BLaER1 (cell line): ENCODE measurements around the gene TNFRSF25.

Experiments used
- H3K27ac ChIP-seq: shearing (Covaris generic); formaldehyde crosslinking; 2 replicates; pipeline ENCODE4 v1.8.1; 2022
- H3K27me3 ChIP-seq: shearing (Covaris generic); formaldehyde crosslinking; 2 replicates; pipeline ENCODE4 v1.8.1; 2022
- H3K36me3 ChIP-seq: shearing (Covaris generic); formaldehyde crosslinking; 2 replicates; pipeline ENCODE4 v1.8.1; 2022
- H3K4me1 ChIP-seq: shearing (Covaris generic); formaldehyde crosslinking; 2 replicates; pipeline ENCODE4 v1.8.1; 2022
- H3K4me2 ChIP-seq: shearing (Covaris generic); formaldehyde crosslinking; 2 replicates; pipeline ENCODE4 v1.8.1; 2022
- H3K4me3 ChIP-seq: shearing (Covaris generic); formaldehyde crosslinking; 2 replicates; pipeline ENCODE4 v1.8.1; 2022
- H3K9ac ChIP-seq: shearing (Covaris generic); formaldehyde crosslinking; 2 replicates; pipeline ENCODE4 v1.8.1; 2022
- H3K9me3 ChIP-seq: shearing (Covaris generic); formaldehyde crosslinking; 2 replicates; pipeline ENCODE4 v1.8.1; 2022
- H4K20me1 ChIP-seq: shearing (Covaris generic); formaldehyde crosslinking; 2 replicates; pipeline ENCODE4 v1.8.1; 2022
- Cebpa-rat ChIP-seq: shearing (Covaris generic); IDR thresholded peaks from 2 replicates; pipeline ENCODE4 v1.8.1; 2022

The TNFRSF25 gene

DNA sequence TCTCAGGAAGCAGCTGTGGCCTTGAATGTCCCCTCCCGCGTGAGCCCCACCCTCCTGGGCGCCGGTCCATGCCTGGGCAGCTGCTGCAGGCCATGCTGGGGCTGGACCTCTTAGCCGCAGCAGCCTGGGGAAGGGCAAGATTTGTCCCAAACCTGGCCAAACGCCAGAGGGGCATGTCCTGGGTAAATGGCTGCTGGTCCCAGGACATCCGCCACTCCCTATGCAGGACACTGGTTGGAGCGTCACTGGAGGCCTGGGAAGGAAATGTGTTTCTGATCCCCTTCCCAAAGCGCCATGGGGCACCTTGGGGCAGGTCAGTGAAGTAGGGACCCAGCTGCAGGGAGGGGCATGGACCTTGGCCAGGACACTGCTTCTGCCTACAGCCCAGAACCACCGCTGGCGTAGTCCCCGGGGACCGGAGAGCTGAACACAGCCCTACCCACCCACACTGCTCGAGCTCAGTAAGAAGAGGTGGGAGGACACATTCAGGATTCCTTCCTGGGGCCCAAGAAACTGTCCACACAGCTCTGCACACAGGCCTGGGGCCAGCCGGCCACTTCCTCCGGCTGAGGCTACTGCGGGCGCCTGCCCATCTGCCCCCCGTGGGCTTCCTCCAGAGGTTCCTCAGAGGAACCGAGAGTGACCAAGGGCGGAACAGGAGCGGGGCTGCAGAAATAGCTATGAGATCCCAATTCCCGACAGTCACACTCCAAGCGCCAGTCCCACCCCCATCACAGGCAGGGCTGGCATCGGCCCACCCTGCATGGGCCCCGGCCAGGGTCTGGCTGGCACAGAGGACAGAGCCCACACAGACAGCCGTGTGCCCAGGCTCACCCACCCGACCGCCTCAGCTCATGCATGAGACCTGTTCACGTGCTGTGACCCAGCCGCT is 36.3 kb upstream of the TNFRSF25 start:
- Histone ChIP-seq H3K9me3 (no peaks in the 10 kb centered on the region), H3K27me3 (0 out of 2 replicates have a peak, but pooled peaks cover 9% of the 10 kb centered on the region), H3K27ac (no peak overlapping the region), H3K4me3 (no peak overlapping the region), H4K20me1 (0 out of 2 replicates have a peak, but pooled peaks cover 5% of the 10 kb centered on the region), H3K4me2 (peak overlapping the region; percentile 90), H3K36me3 (no peaks in the 10 kb centered on the region), H3K9ac (no peak overlapping the region; the same call in 1 of the 2 replicates), H3K4me1 (peaks cover 93% of the 10 kb centered on the region)
- TF ChIP-seq Cebpa-rat: no peak

DNA sequence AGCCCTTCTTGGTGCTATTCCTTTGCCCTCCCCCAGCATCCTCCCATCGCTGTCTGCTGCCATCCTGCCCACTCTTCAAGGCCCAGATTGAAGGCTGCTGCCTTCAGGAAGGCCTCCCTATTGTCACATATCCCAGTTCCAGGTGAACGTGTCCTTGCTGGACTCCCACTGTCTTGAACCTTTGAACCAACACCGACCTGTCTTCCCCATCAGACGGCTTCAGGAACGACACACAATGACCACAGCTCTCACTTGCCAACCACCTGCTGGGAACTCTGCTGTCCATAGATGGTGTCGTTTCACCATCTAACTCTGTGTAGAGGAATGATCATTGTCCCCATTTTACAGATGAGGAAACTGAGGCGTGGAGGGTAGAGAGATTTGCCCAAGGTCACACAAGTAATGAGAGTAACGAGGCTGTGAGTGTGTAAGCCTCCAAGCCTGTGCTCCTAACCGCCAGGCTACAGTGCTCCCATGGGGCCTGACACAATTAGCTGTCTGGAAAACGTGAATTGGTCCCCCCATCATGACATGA is 35.4 kb upstream of the TNFRSF25 start:
- Histone ChIP-seq H3K4me1 (peaks cover 92% of the 10 kb centered on the region), H4K20me1 (0 out of 2 replicates have a peak, but pooled peaks cover 6% of the 10 kb centered on the region), H3K9ac (no peak overlapping the region), H3K36me3 (no peaks in the 10 kb centered on the region), H3K27ac (no peak overlapping the region), H3K4me3 (no peak overlapping the region), H3K4me2 (peak overlapping the region; percentile 90), H3K27me3 (peaks cover 11% of the 10 kb centered on the region; the same call in 1 of the 2 replicates), H3K9me3 (no peaks in the 10 kb centered on the region)
- no peak for TF ChIP-seq Cebpa-rat

DNA sequence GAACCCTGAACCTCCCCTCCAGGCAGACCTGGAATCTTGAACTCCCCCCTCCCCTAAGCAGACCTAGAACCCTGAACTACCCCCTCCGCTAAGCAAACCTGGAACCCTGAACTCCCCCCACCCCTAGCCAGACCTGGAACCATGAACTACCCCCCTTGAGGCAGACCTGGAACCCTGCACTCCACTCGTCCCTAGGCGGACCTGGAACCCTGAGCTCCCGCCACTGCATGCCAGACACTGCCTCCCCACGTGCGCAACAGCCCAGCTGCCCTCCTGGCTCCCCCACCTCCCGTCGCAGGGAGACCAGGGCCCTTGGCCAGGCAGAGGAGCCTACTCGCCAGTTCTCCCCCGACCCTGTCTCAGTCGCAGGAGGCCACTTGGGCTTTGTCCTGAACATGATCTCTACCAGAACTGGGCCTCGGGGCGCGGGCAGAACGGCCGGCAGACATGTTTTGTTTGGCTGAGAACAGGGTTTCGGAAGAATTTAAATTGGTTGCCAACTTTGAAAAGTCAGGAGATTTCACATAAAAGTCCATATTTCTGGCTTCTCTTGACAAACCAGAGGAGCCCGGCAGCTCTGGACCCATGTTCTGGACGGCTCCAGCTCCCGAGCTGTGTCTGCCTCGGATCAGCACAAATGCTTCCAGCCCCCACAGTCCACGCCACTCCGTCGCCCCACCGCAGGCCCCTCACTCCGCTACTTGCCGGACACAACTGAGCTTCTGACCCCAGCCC is 34.7 kb upstream of the TNFRSF25 start:
- TF ChIP-seq Cebpa-rat: no peak
- H3K36me3 ChIP-seq: no peaks in the 10 kb centered on the region
- no peaks in the 10 kb centered on the region for H3K9me3 ChIP-seq
- no peak overlapping the region for H3K27ac ChIP-seq
- H3K4me2 ChIP-seq: peak overlapping the region; percentile 96
- no peak overlapping the region for H3K9ac ChIP-seq
- no peak overlapping the region for H3K4me3 ChIP-seq
- 0 out of 2 replicates have a peak, but pooled peaks cover 11% of the 10 kb centered on the region for H4K20me1 ChIP-seq
- peaks cover 93% of the 10 kb centered on the region for H3K4me1 ChIP-seq
- peaks cover 14% of the 10 kb centered on the region; the same call in 1 of the 2 replicates for H3K27me3 ChIP-seq

DNA sequence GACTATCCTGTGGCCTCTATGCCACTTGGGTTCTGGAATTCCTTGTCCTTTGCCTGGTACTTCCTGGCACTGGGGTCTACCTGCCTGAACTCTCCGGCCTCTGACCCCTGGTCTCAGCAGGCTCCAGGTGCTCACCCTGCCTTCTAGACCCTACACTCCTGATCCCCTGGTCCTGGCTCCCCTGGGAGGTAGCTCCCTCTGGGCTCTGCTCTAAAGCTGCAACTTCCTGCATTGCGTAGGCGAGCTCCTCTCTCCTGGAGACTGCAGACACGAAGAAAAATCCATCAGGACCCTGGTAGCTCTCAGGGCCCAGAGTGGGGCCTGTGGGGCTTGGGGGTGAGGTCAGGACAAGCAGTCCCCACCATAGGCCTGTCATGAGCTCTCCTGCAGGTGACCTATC is 33.3 kb upstream of the TNFRSF25 start:
- peak overlapping the region; percentile 6; the same call in 1 of the 2 replicates for H3K27ac ChIP-seq
- no peak overlapping the region for H3K4me3 ChIP-seq
- peaks cover 83% of the 10 kb centered on the region for H3K4me1 ChIP-seq
- no peaks in the 10 kb centered on the region for H3K9me3 ChIP-seq
- peaks cover 14% of the 10 kb centered on the region; the same call in 1 of the 2 replicates for H3K27me3 ChIP-seq
- H3K36me3 ChIP-seq: no peaks in the 10 kb centered on the region
- 0 out of 2 replicates have a peak, but pooled peaks cover 11% of the 10 kb centered on the region for H4K20me1 ChIP-seq
- peak overlapping the region; percentile 96 for H3K4me2 ChIP-seq
- TF ChIP-seq Cebpa-rat: no peak
- H3K9ac ChIP-seq: 0 out of 2 replicates have a peak overlapping the region, but pooled peaks have one; percentile 18

DNA sequence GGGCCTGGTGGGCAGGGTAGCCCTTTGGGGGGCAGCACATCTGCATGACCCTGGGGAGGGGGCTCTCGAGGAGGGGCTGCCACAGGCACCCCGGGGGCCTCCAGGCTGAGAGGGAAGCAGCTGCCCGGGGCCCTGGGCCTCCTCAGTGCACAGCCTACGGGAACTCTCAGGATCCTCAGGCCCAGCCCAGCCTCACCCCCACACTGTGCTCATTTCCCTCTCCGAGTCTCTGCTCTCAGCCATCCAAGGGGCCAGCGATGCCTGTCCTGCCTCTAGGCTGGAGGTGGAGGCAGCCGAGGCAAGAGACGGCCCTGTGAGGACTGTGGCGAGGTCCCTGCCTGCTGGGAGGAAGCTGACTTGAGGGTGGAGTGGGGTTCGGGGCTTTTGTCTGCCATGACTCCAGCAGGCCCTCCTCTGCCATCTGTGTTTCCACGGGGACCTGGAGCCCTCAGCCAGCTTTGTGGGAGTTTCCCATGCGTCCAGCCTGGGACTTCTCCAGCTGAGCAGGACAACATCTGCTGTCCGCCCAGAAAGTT is 32.7 kb upstream of the TNFRSF25 start:
- H3K4me1 ChIP-seq: peaks cover 78% of the 10 kb centered on the region
- no peak overlapping the region for H3K4me3 ChIP-seq
- no peak overlapping the region; the same call in 1 of the 2 replicates for H3K27ac ChIP-seq
- no peak for TF ChIP-seq Cebpa-rat
- no peak overlapping the region for H3K9ac ChIP-seq
- no peaks in the 10 kb centered on the region for H3K36me3 ChIP-seq
- H3K9me3 ChIP-seq: no peaks in the 10 kb centered on the region
- H3K27me3 ChIP-seq: peaks cover 14% of the 10 kb centered on the region; the same call in 1 of the 2 replicates
- 0 out of 2 replicates have a peak, but pooled peaks cover 11% of the 10 kb centered on the region for H4K20me1 ChIP-seq
- H3K4me2 ChIP-seq: peak overlapping the region; percentile 96

DNA sequence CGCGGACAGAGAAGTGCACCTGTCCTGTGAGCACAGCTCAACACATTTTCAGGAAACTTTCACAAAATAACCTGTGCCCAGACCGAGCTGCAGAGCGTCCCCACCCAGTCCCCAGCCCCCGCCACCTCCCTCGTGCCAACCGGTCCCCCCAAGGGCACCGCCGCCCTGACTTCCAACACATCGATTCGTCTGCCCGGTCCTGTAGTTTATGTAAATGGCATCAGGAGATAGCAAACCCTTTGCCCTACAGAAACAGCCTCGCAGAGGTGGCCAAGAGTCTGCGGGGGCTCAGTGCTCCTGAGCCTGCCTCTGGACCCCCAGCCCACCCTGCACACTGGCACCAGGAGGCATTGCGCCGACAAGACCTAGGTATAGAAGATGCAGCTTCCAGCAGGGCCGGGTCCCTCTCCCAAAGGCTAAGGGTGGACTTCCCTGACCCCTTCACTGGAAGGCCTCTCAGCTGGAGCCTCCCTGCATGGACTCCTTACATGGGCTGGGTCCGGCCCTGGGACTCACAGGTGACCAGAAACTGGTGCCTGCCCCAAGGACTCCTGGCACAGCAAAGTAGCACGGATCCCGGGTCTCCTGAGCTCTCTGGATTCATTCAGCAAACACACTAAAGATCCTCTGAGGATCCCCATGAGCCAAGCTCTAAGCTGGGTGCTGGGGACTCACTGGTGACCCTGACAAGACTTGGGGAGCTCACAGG is 32.0 kb upstream of the TNFRSF25 start:
- H3K27ac ChIP-seq: no peak overlapping the region
- peaks cover 78% of the 10 kb centered on the region for H3K4me1 ChIP-seq
- H3K4me3 ChIP-seq: peak overlapping the region; percentile 69
- H3K9me3 ChIP-seq: no peaks in the 10 kb centered on the region
- H3K36me3 ChIP-seq: no peaks in the 10 kb centered on the region
- 0 out of 2 replicates have a peak, but pooled peaks cover 11% of the 10 kb centered on the region for H4K20me1 ChIP-seq
- peak overlapping the region; percentile 96 for H3K4me2 ChIP-seq
- H3K9ac ChIP-seq: peak overlapping the region; percentile 45; the same call in 1 of the 2 replicates
- TF ChIP-seq Cebpa-rat: no peak
- peaks cover 12% of the 10 kb centered on the region; the same call in 1 of the 2 replicates for H3K27me3 ChIP-seq

DNA sequence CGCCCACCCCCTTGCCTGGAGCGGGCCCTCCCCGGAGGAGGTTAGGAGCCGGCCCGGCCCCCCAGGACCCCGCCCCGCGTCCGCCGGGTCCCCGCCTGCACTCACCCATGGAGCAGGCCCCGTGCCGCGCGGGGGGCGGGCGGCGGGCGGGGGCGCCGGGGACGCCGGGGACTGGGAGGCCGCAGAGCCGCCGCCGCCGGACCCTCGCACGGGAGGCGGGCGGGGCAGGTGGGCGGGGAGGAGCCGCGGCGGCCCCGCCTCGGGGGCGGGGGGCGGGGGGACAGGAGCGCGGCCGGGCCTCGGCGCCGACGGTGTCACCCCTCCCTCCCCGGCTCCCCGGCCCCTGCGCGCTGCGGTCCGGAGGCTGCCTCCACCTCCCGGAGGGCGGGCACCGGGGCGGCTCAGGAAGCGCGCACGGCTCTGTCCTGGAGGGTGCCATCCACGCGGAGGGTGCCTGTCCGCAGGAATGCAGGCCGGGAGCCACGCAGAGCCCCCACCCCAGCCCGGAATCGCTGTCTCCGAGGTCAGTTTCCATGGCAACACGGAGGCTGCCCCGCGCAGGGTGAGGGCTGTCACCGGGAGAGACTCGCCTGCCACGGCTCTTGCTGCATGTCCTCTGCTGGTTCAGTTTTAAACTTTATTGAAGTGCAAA is 31.4 kb upstream of the TNFRSF25 start:
- Histone ChIP-seq H3K9ac (peak overlapping the region; percentile 45), H3K4me3 (peak overlapping the region; percentile 69), H3K4me1 (peaks cover 78% of the 10 kb centered on the region)

DNA sequence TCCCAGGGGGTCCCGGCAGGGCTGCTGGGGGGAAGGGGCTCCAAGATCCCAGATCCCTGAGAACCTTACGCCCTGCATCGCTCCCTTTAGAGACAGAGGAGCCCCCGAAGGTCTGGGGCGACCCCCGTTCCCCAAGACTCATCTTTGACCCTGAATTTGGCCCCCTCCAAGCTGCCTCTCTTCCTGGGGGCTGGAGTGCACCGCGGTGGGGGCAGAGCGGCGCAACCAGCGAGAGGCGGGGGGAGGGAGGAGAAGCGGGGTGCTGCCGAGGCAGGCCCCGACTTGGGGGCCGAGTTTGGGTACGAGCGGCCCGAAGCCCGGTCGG is 30.9 kb upstream of the TNFRSF25 start:
- no peak for TF ChIP-seq Cebpa-rat
- peaks cover 78% of the 10 kb centered on the region for H3K4me1 ChIP-seq
- no peaks in the 10 kb centered on the region for H3K36me3 ChIP-seq
- no peak overlapping the region for H3K27ac ChIP-seq
- no peaks in the 10 kb centered on the region for H3K9me3 ChIP-seq
- peak overlapping the region; percentile 96 for H3K4me2 ChIP-seq
- peak overlapping the region; percentile 69 for H3K4me3 ChIP-seq
- peaks cover 5% of the 10 kb centered on the region; the same call in 1 of the 2 replicates for H3K27me3 ChIP-seq
- 0 out of 2 replicates have a peak, but pooled peaks cover 6% of the 10 kb centered on the region for H4K20me1 ChIP-seq
- peak overlapping the region; percentile 36 for H3K9ac ChIP-seq

More for the DNA sequence above, 31.4 kb upstream of the TNFRSF25 start:
- Histone ChIP-seq H3K9me3 (no peaks in the 10 kb centered on the region), H3K36me3 (no peaks in the 10 kb centered on the region), H4K20me1 (0 out of 2 replicates have a peak, but pooled peaks cover 6% of the 10 kb centered on the region), H3K27ac (no peak overlapping the region), H3K4me2 (peak overlapping the region; percentile 96), H3K27me3 (peaks cover 6% of the 10 kb centered on the region; the same call in 1 of the 2 replicates)
- no peak for TF ChIP-seq Cebpa-rat
